HCT116 (cell line): ENCODE results near the gene NFIB. TPM values are rescaled to one million over a fixed set of nuclear protein-coding genes. Genes with fewer than 3 reads are reported as not detected.

Experiments
- ATAC-seq: fragments of 200-7000 bp; cut with Tn5 transposase; 2 replicates; pipeline ENCODE4 v1.9.1; 2020; ENCODE audit warnings: mild to moderate bottlenecking, moderate library complexity
- BruUV-seq: library from RNA; stranded (reverse); fragments of 400-500 nt; replicated peaks from 2 replicates; lab custom pipeline; 2021; lab: Mats Ljungman, UMichigan
- CTCF ChIA-PET: fragments of 300-600 bp; sonication (Branson Sonifier 250); formaldehyde crosslinking; loops from one replicate; lab custom pipeline; 2021; ENCODE audit warnings: antibody characterized with exemption; lab: Charles Lee
- POLR2A ChIA-PET: fragments of 300-600, 350-600 bp; sonication (Branson Sonifier 250); formaldehyde crosslinking; loops from one replicate; lab custom pipeline; 2021; ENCODE audit warnings: antibody characterized with exemption; lab: Charles Lee
- RAD21 ChIA-PET, 2 experiments: fragments of 300-600 bp; sonication (Branson Sonifier 250); formaldehyde crosslinking; loops; one replicate each; lab custom pipeline; 2023; ENCODE audit warnings: low total read pairs in 2 of 2; ENCODE audit not compliant: uncharacterized antibody in 2 of 2, unreplicated experiment in 2 of 2, low non-redundant PET in 1 of 2; lab: Charles Lee
- DNase-seq: peaks from one replicate; pipeline ENCODE4 v3.0.0-alpha.2; 2010; ENCODE audit warnings: low read depth, low spot score
- H2AFZ ChIP-seq: fragments of 200-600 bp; shearing (Covaris generic), sonication (generic); 2 replicates; pipeline ENCODE4 v1.6.1; 2017; ENCODE audit warnings: low read depth, mixed run types, mixed read lengths, antibody characterized with exemption, low read length; ENCODE audit not compliant: poor library complexity, severe bottlenecking
- H3K27ac ChIP-seq: 2 replicates; pipeline ENCODE4 v1.5.1; 2012; ENCODE audit warnings: low read depth, low read length
- H3K27me3 ChIP-seq: fragments of 200-600 bp; sonication (generic); 2 replicates; pipeline ENCODE4 v1.6.1; 2016; ENCODE audit warnings: mixed run types, low read length, mixed read lengths; ENCODE audit not compliant: insufficient read depth
- H3K36me3 ChIP-seq, 2 experiments: fragments of 200-500 bp in 1 of 2; fragments of 200-600 bp in 1 of 2; sonication (Bioruptor generic) in 1 of 2; sonication (generic) in 1 of 2; 2 replicates each; pipeline versions ENCODE4 v1.5.1 to v1.6.1; 2014 to 2016; ENCODE audit warnings: low read length in 2 of 2, inconsistent platforms in 1 of 2, mixed read lengths in 1 of 2, mixed run types in 1 of 2; ENCODE audit not compliant: insufficient read depth in 2 of 2, control insufficient read depth in 1 of 2
- H3K4me1 ChIP-seq, 2 experiments: fragments of 200-600 bp in 1 of 2; sonication (generic) in 1 of 2; 2 replicates each; pipeline versions ENCODE4 v1.5.1 to v1.6.1; 2012 to 2017; ENCODE audit warnings: low read length in 2 of 2, inconsistent platforms in 1 of 2, mild to moderate bottlenecking in 1 of 2, mixed read lengths in 1 of 2, mixed run types in 1 of 2, moderate library complexity in 1 of 2; ENCODE audit not compliant: insufficient read depth in 2 of 2, control insufficient read depth in 1 of 2
- H3K4me2 ChIP-seq: fragments of 200-600 bp; sonication (generic); 2 replicates; pipeline ENCODE4 v1.6.1; 2017; ENCODE audit warnings: mixed run types, low read length, mixed read lengths
- H3K4me3 ChIP-seq, 2 experiments: fragments of 200-600 bp in 1 of 2; sonication (generic) in 1 of 2; replicated peaks in 1 of 2; 2 replicates each; pipeline ENCODE4 v1.5.1; 2011 to 2016; ENCODE audit warnings: low read length in 2 of 2, control low read depth in 1 of 2, low read depth in 1 of 2, mild to moderate bottlenecking in 1 of 2, mixed read lengths in 1 of 2, mixed run types in 1 of 2
- H3K79me2 ChIP-seq: fragments of 200-600 bp; sonication (generic); 2 replicates; pipeline ENCODE4 v1.6.1; 2017; ENCODE audit warnings: mild to moderate bottlenecking, mixed run types, low read length, moderate library complexity, mixed read lengths; ENCODE audit not compliant: insufficient read depth
- H3K9ac ChIP-seq: fragments of 200-600 bp; sonication (generic); 2 replicates; pipeline ENCODE4 v1.6.1; 2016; ENCODE audit warnings: low read length, mixed read lengths
- H3K9me2 ChIP-seq: fragments of 200-600 bp; sonication (generic), shearing (Covaris generic); 2 replicates; pipeline ENCODE4 v1.6.1; 2017; ENCODE audit warnings: mixed run types, mild to moderate bottlenecking, moderate library complexity; ENCODE audit not compliant: insufficient read depth
- H3K9me3 ChIP-seq, 2 experiments: fragments of 200-500 bp in 1 of 2; fragments of 200-600 bp in 1 of 2; sonication (Bioruptor generic) in 1 of 2; sonication (generic) in 1 of 2; 2 replicates each; pipeline ENCODE4 v1.6.1; 2014 to 2017; ENCODE audit warnings: low read length in 2 of 2, mixed read lengths in 2 of 2, inconsistent platforms in 1 of 2, low read depth in 1 of 2, mild to moderate bottlenecking in 1 of 2, mixed run types in 1 of 2, moderate library complexity in 1 of 2; ENCODE audit not compliant: control insufficient read depth in 1 of 2, insufficient read depth in 1 of 2
- H4K20me1 ChIP-seq: fragments of 200-600 bp; sonication (generic), shearing (Covaris generic); 2 replicates; pipeline ENCODE4 v1.6.1; 2017; ENCODE audit warnings: mixed run types, mild to moderate bottlenecking, moderate library complexity; ENCODE audit not compliant: insufficient read depth
- CEBPB ChIP-seq: IDR thresholded peaks from 2 replicates; pipeline ENCODE4 v1.6.1; 2012; ENCODE audit warnings: low read depth
- EGR1 ChIP-seq: IDR thresholded peaks from 2 replicates; pipeline ENCODE4 v1.6.1; 2012; ENCODE audit warnings: low read depth
- ELF1 ChIP-seq: IDR thresholded peaks from 2 replicates; pipeline ENCODE4 v1.6.1; 2012; ENCODE audit warnings: low read depth, borderline replicate concordance
- EZH2 ChIP-seq: fragments of 200-600 bp; sonication (generic); IDR thresholded peaks from 2 replicates; pipeline ENCODE4 v1.6.1; 2017; ENCODE audit warnings: antibody characterized with exemption, mixed run types
- EZH2phosphoT487 ChIP-seq: fragments of 200-600 bp; IDR thresholded peaks from 2 replicates; pipeline ENCODE4 v1.6.1; 2018; ENCODE audit warnings: antibody characterized with exemption, borderline replicate concordance
- FOSL1 ChIP-seq: IDR thresholded peaks from 2 replicates; pipeline ENCODE4 v1.6.1; 2012; ENCODE audit warnings: low read depth
- JUND ChIP-seq: IDR thresholded peaks from 2 replicates; pipeline ENCODE4 v1.6.1; 2012
- POLR2AphosphoS5 ChIP-seq: IDR thresholded peaks from 2 replicates; pipeline ENCODE4 v1.6.1; 2011; ENCODE audit warnings: mild to moderate bottlenecking, low read depth, low read length, moderate library complexity
- RAD21 ChIP-seq: IDR thresholded peaks from 2 replicates; pipeline ENCODE4 v1.6.1; 2012; ENCODE audit warnings: low read depth, mild to moderate bottlenecking
- SP1 ChIP-seq: IDR thresholded peaks from 2 replicates; pipeline ENCODE4 v1.6.1; 2012; ENCODE audit warnings: low read depth
- SRF ChIP-seq: IDR thresholded peaks from 2 replicates; pipeline ENCODE4 v1.6.1; 2012; ENCODE audit warnings: low read depth
- TCF7L2 ChIP-seq: IDR thresholded peaks from 2 replicates; pipeline ENCODE4 v1.7.0; 2011; ENCODE audit warnings: borderline replicate concordance, inconsistent platforms; ENCODE audit not compliant: insufficient read depth, insufficient read length; ENCODE audit errors: extremely low read depth
- YY1 ChIP-seq: IDR thresholded peaks from 2 replicates; pipeline ENCODE4 v1.6.1; 2011; ENCODE audit warnings: low read length, low read depth, moderate library complexity, mild to moderate bottlenecking; ENCODE audit not compliant: insufficient replicate concordance; ENCODE audit errors: extremely low read depth
- ZBTB33 ChIP-seq: IDR thresholded peaks from 2 replicates; pipeline ENCODE4 v1.6.1; 2011; ENCODE audit warnings: mild to moderate bottlenecking, low read length, moderate library complexity; ENCODE audit not compliant: insufficient replicate concordance; ENCODE audit errors: extremely low read depth
- ZFX ChIP-seq: fragments of 450-650 bp; IDR thresholded peaks from 2 replicates; pipeline ENCODE4 v1.6.1; 2017
- ZNF274 ChIP-seq: fragments of 200-500 bp; sonication (Bioruptor generic); IDR thresholded peaks from 2 replicates; pipeline ENCODE4 v1.6.1; 2014; ENCODE audit warnings: mild to moderate bottlenecking, low read depth, low read length, inconsistent platforms
- intact Hi-C: fragments of 100-400 bp; cut with micrococcal nuclease; formaldehyde crosslinking; loops from 2 replicates; pipeline ENCODE4 v1.10.0; 2022
- total RNA-seq: library from RNA; stranded (reverse); gene quantifications from one replicate; pipeline ENCODE4 v1.2.1, GENCODE V29; 2021; ENCODE audit not compliant: unreplicated experiment
- TF ChIP-seq, protein P1 (sequence below): IDR thresholded peaks from 2 replicates; pipeline ENCODE4 v1.6.1; 2012

NFIB gene
- total RNA-seq, 1 experiment from 2014 or later = 6.6 TPM

GRCh38 chr9:14191512-14191911, 122.4 kb downstream of the NFIB start:
- intact Hi-C loops = no loop called here
- Histone ChIP-seq H3K36me3 (no peaks in the 10 kb centered on the region), H3K9me2 (no peaks in the 10 kb centered on the region), H3K4me1 (no peaks in the 10 kb centered on the region), H3K9ac (no peak overlapping the region), H4K20me1 (no peaks in the 10 kb centered on the region), H3K4me2 (no peak overlapping the region), H3K27me3 (no peaks in the 10 kb centered on the region; the same call in 1 of the 2 replicates), H3K9me3 (no peaks in the 10 kb centered on the region), H3K79me2 (no peaks in the 10 kb centered on the region), H3K27ac (no peak overlapping the region), H2AFZ (no peak overlapping the region), H3K4me3 (no peak overlapping the region)
- ATAC-seq (no peak), DNase-seq (no peak)
- POLR2A ChIA-PET = no interaction called here
- no TSS peak for BruUV-seq
- TF ChIP-seq JUND (no peak), POLR2AphosphoS5 (no peak), EZH2 (no peak), SP1 (no peak), EGR1 (no peak), SRF (no peak), ZBTB33 (no peak), CEBPB (no peak), RAD21 (no peak), YY1 (no peak), ZNF274 (no peak), ELF1 (no peak), TCF7L2 (no peak), EZH2phosphoT487 (no peak), FOSL1 (no peak), ZFX (no peak)
- TF ChIP-seq, protein P1, sequence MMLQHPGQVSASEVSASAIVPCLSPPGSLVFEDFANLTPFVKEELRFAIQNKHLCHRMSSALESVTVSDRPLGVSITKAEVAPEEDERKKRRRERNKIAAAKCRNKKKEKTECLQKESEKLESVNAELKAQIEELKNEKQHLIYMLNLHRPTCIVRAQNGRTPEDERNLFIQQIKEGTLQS = no peak
- RAD21 ChIA-PET = no interaction called here
- CTCF ChIA-PET = no interaction called here
